Trophoblast cell (in vitro differentiated cells and primary cell): Measurements from ENCODE around the gene CTBP2.

Experiments
- DNase-seq, 2 donors: peaks; one replicate each; pipeline ENCODE4 v3.0.0-alpha.2; 2016
- H2AFZ ChIP-seq: 2 replicates; pipeline ENCODE4 v1.6.1; 2013; ENCODE audit warnings: low read length, moderate library complexity, mild to moderate bottlenecking; ENCODE audit not compliant: insufficient read depth, poor library complexity
- H2AK5ac ChIP-seq: 2 replicates; pipeline ENCODE4 v1.6.1; 2013; ENCODE audit warnings: mild to moderate bottlenecking, low read length
- H2BK120ac ChIP-seq: 2 replicates; pipeline ENCODE4 v1.6.1; 2013; ENCODE audit warnings: low read length, mild to moderate bottlenecking, moderate library complexity; ENCODE audit not compliant: insufficient read depth, poor library complexity
- H2BK12ac ChIP-seq: 2 replicates; pipeline ENCODE4 v1.6.1; 2013; ENCODE audit warnings: mild to moderate bottlenecking, low read length, moderate library complexity
- H2BK5ac ChIP-seq: 2 replicates; pipeline ENCODE4 v1.6.1; 2013; ENCODE audit warnings: low read length, low read depth, moderate library complexity, mild to moderate bottlenecking; ENCODE audit not compliant: poor library complexity
- H3K14ac ChIP-seq: 2 replicates; pipeline ENCODE4 v1.6.1; 2013; ENCODE audit warnings: mild to moderate bottlenecking, low read length
- H3K18ac ChIP-seq: 2 replicates; pipeline ENCODE4 v1.6.1; 2013; ENCODE audit warnings: mild to moderate bottlenecking, low read length
- H3K23ac ChIP-seq: 2 replicates; pipeline ENCODE4 v1.6.1; 2013; ENCODE audit warnings: low read length
- H3K27ac ChIP-seq: 2 replicates; pipeline ENCODE4 v1.5.1; 2013; ENCODE audit warnings: low read depth, mild to moderate bottlenecking, inconsistent platforms, low read length, moderate library complexity
- H3K27me3 ChIP-seq: 2 replicates; pipeline ENCODE4 v1.6.1; 2013; ENCODE audit warnings: inconsistent platforms, mild to moderate bottlenecking, low read length, moderate library complexity; ENCODE audit not compliant: insufficient read depth
- H3K36me3 ChIP-seq, 2 experiments: 1 replicate in 1 of 2; 2 replicates in 1 of 2; pipeline ENCODE4 v1.6.1; 2013; ENCODE audit warnings: low read length in 2 of 2, mild to moderate bottlenecking in 2 of 2, moderate library complexity in 1 of 2; ENCODE audit not compliant: insufficient read depth in 2 of 2, control insufficient read depth in 1 of 2
- H3K4ac ChIP-seq: 2 replicates; pipeline ENCODE4 v1.6.1; 2013; ENCODE audit warnings: low read depth, mild to moderate bottlenecking, low read length, moderate library complexity
- H3K4me1 ChIP-seq, 2 experiments: 1 replicate in 1 of 2; 2 replicates in 1 of 2; pipeline ENCODE4 v1.6.1; 2013; ENCODE audit warnings: low read length in 2 of 2, mild to moderate bottlenecking in 2 of 2, moderate library complexity in 1 of 2; ENCODE audit not compliant: insufficient read depth in 2 of 2, control insufficient read depth in 1 of 2
- H3K4me2 ChIP-seq: 2 replicates; pipeline ENCODE4 v1.6.1; 2013; ENCODE audit warnings: inconsistent platforms, mild to moderate bottlenecking, low read length, moderate library complexity
- H3K4me3 ChIP-seq: 2 replicates; pipeline ENCODE4 v1.5.1; 2013; ENCODE audit warnings: mild to moderate bottlenecking, low read depth, low read length, inconsistent platforms
- H3K79me1 ChIP-seq: one replicate; pipeline ENCODE4 v1.6.1; 2013; ENCODE audit warnings: low read length
- H3K79me2 ChIP-seq: 2 replicates; pipeline ENCODE4 v1.6.1; 2013; ENCODE audit warnings: low read length, mild to moderate bottlenecking; ENCODE audit not compliant: control insufficient read depth, insufficient read depth, poor library complexity
- H3K9ac ChIP-seq: 2 replicates; pipeline ENCODE4 v1.6.1; 2013; ENCODE audit warnings: mild to moderate bottlenecking, low read length
- H3K9me3 ChIP-seq: 2 replicates; pipeline ENCODE4 v1.6.1; 2013; ENCODE audit warnings: low read depth, mild to moderate bottlenecking, control low read depth, inconsistent platforms, low read length; ENCODE audit not compliant: insufficient read depth
- H4K12ac ChIP-seq: 2 replicates; pipeline ENCODE4 v1.6.1; 2013; ENCODE audit warnings: low read depth, mild to moderate bottlenecking, low read length, moderate library complexity
- H4K8ac ChIP-seq: 2 replicates; pipeline ENCODE4 v1.6.1; 2013; ENCODE audit warnings: low read depth, mild to moderate bottlenecking, low read length, moderate library complexity
- H4K91ac ChIP-seq: one replicate; pipeline ENCODE4 v1.6.1; 2013; ENCODE audit warnings: low read depth, mild to moderate bottlenecking, low read length, moderate library complexity
- WGBS: extraction: QIAGEN DNeasy Blood & Tissue Kit; methylation state at CpG from one replicate; pipeline ENCODE4 v1.1.7; 2013; ENCODE audit warnings: missing lambda C conversion rate; ENCODE audit not compliant: insufficient read length, insufficient coverage; ENCODE audit errors: extremely low coverage; 5-methylcytosine and 5-hydroxymethylcytosine counted together

CTBP2 gene

DNA sequence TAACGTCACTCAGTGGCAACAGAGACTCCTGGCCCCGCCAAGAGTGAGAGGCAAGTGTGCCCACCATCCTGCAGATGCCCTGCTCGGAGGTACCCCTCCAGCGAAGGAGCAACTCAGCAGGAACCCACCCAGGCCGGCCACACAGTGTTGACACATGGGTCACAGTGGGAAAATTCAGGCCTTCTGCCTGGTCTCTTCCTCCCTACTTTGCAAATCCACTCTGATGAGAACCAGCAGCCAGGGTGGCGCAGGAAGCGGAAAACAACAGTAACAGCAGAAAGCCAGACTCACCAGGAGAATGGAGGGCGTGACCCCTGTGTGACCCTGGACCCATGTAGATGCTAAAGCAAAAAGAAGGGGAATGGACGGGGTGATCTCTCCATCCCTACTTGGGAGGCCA, 53.8 kb downstream of the CTBP2 start:
- Histone ChIP-seq H4K8ac (no peak overlapping the region), H4K12ac (no peak overlapping the region), H3K23ac (no peak overlapping the region), H3K4me3 (no peak overlapping the region), H3K18ac (peak overlapping the region; percentile 69), H4K91ac (no peak overlapping the region), H3K27me3 (no peaks in the 10 kb centered on the region), H3K4me1 (peaks cover 3 to 10% of the 10 kb centered on the region in 2 experiments), H3K9ac (no peak overlapping the region), H3K4me2 (no peak overlapping the region), H2BK120ac (no peak overlapping the region), H2AFZ (no peak overlapping the region), H3K79me2 (peaks cover 14% of the 10 kb centered on the region), H3K36me3 (peaks cover 32 to 48% of the 10 kb centered on the region in 2 experiments), H3K14ac (no peak overlapping the region), H2BK5ac (no peak overlapping the region), H2BK12ac (no peak overlapping the region), H3K27ac (no peak overlapping the region), H3K9me3 (peaks cover 3% of the 10 kb centered on the region), H2AK5ac (no peak overlapping the region), H3K4ac (peak overlapping the region; percentile 75), H3K79me1 (no peaks in the 10 kb centered on the region)
- DNase-seq: no peak
- no CpG with 5 or more reads among the region's 9 CpGs for WGBS

DNA sequence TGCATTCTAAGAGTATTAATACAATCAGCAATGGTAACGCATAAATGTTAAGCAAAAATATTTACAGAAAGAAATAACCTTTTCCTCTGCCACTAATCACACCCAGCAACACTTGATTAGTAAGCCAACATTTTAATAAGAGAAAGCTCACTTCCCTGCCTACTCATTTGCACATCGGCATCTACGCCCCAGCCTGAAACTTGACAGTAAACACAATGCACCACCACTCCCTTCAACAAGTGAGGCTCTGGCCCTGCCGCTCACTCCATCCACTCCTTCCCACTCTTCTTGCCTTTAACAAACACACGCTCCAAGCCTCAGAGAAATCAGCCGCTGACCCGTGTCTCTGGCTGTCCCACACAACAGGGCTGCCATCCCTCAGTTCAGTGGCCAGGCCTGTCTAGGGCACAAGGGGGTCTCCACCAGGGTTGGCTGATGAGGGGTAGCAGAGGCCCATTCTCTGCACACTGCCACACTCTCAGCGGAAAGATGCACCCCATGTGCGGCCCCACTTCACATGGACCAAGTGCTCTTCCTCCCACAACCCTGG, 54.6 kb downstream of the CTBP2 start:
- no peak overlapping the region for H3K4me2 ChIP-seq
- no peak overlapping the region for H3K23ac ChIP-seq
- no peak overlapping the region for H4K12ac ChIP-seq
- peaks cover 38 to 52% of the 10 kb centered on the region in 2 experiments for H3K36me3 ChIP-seq
- peaks cover 3% of the 10 kb centered on the region for H3K9me3 ChIP-seq
- no peaks in the 10 kb centered on the region for H3K27me3 ChIP-seq
- H3K4me1 ChIP-seq: peaks cover 3 to 10% of the 10 kb centered on the region in 2 experiments
- no peak overlapping the region for H4K8ac ChIP-seq
- peak overlapping the region; percentile 5 for H3K14ac ChIP-seq
- H4K91ac ChIP-seq: no peak overlapping the region
- no CpG with 5 or more reads among the region's 9 CpGs for WGBS
- H3K4me3 ChIP-seq: no peak overlapping the region
- H3K4ac ChIP-seq: peak overlapping the region; percentile 75
- H3K18ac ChIP-seq: no peak overlapping the region
- no peak overlapping the region for H2BK12ac ChIP-seq
- H3K27ac ChIP-seq: no peak overlapping the region
- H2AK5ac ChIP-seq: no peak overlapping the region
- no peak overlapping the region for H3K9ac ChIP-seq
- no peak for DNase-seq
- H2BK5ac ChIP-seq: no peak overlapping the region
- H2AFZ ChIP-seq: no peak overlapping the region
- H3K79me2 ChIP-seq: peaks cover 17% of the 10 kb centered on the region
- no peaks in the 10 kb centered on the region for H3K79me1 ChIP-seq
- no peak overlapping the region for H2BK120ac ChIP-seq

DNA sequence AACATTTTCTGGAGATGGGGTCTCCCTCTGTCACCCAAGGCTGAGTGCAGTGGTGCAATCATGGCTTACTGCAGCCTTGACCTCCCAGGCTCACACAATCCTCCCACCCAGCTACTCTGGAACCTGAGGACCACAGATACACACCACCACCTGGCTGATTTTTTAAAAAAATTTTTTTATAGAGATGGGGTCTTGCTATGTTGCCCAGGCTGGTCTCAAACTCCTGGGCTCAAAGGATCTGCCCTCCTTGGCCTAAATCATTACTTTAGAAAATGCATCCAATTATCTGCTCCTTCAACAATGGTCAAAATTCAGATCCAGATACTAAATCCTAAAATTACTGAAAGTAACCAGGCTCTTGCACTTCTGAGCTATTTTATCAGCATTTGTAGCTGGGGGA, 55.2 kb downstream of the CTBP2 start:
- Histone ChIP-seq H3K9me3 (peaks cover 3% of the 10 kb centered on the region), H4K8ac (no peak overlapping the region), H4K12ac (no peak overlapping the region), H3K4ac (no peak overlapping the region), H3K79me2 (peaks cover 17% of the 10 kb centered on the region), H3K27ac (no peak overlapping the region), H3K4me1 (peaks cover 3 to 10% of the 10 kb centered on the region in 2 experiments), H2BK5ac (no peak overlapping the region), H3K36me3 (peaks cover 38 to 52% of the 10 kb centered on the region in 2 experiments), H3K9ac (no peak overlapping the region), H3K18ac (no peak overlapping the region), H3K4me3 (no peak overlapping the region), H2BK120ac (no peak overlapping the region), H4K91ac (no peak overlapping the region), H2AFZ (no peak overlapping the region), H3K14ac (no peak overlapping the region), H2BK12ac (no peak overlapping the region), H3K79me1 (no peaks in the 10 kb centered on the region), H3K4me2 (no peak overlapping the region), H2AK5ac (no peak overlapping the region), H3K27me3 (no peaks in the 10 kb centered on the region), H3K23ac (no peak overlapping the region)
- no peak for DNase-seq

DNA sequence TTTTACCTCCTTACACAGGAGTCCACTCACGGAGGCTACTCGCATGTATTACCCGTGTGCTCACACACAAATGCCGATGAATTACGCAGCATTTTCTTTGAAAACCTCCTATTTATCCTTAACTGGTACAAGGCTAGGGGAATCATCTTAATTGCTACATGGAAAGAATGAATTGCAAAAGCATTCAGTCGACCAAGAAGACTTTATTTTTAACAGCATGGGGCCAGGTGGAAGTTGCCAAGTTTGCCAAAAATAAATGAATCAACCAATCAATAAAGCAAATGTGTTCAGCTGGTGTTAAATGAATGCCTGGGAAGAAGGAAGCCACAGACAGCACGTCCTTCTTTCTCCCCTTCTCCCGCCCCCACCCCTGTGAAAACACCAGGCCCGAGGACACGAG, 55.8 kb downstream of the CTBP2 start:
- no peak overlapping the region for H4K91ac ChIP-seq
- H4K8ac ChIP-seq: no peak overlapping the region
- peaks cover 17% of the 10 kb centered on the region for H3K79me2 ChIP-seq
- H3K27me3 ChIP-seq: no peaks in the 10 kb centered on the region
- H3K4me2 ChIP-seq: no peak overlapping the region
- no peak overlapping the region for H2BK5ac ChIP-seq
- H3K27ac ChIP-seq: no peak overlapping the region
- no peak overlapping the region for H3K18ac ChIP-seq
- H3K79me1 ChIP-seq: no peaks in the 10 kb centered on the region
- no peak overlapping the region for H3K4me3 ChIP-seq
- no CpG with 5 or more reads among the region's 10 CpGs for WGBS
- no peak overlapping the region for H3K14ac ChIP-seq
- H2AFZ ChIP-seq: no peak overlapping the region
- H3K4me1 ChIP-seq: peaks cover 3 to 10% of the 10 kb centered on the region in 2 experiments
- H3K23ac ChIP-seq: no peak overlapping the region
- H3K9me3 ChIP-seq: peaks cover 3% of the 10 kb centered on the region
- peaks cover 35 to 48% of the 10 kb centered on the region in 2 experiments for H3K36me3 ChIP-seq
- no peak overlapping the region for H2BK12ac ChIP-seq
- H3K9ac ChIP-seq: no peak overlapping the region
- H2BK120ac ChIP-seq: no peak overlapping the region
- H2AK5ac ChIP-seq: no peak overlapping the region
- no peak for DNase-seq
- H3K4ac ChIP-seq: no peak overlapping the region
- H4K12ac ChIP-seq: no peak overlapping the region
